ENCODE measurements around the gene XPO4.
A peak's percentile ranks its signal among the peaks of the same experiment; 100 is the strongest.

Gene XPO4

GRCh38 chr13:20798027-20798426, 104.5 kb downstream of the XPO4 start:
- H3K14ac ChIP-seq (ENCODE audit: low read length in 2 of 2): no peak overlapping the region
- no peak overlapping the region for H3K4me3 ChIP-seq (ENCODE audit: insufficient read depth in 1 of 2, low read depth in 1 of 2, low read length in 2 of 2)
- H2BK12ac ChIP-seq (ENCODE audit: low read length in 2 of 2): no peak overlapping the region
- peaks cover 9% of the 10 kb centered on the region for H3K79me1 ChIP-seq (replicated peaks; ENCODE audit: low read length, poor library complexity, severe bottlenecking)
- H3K18ac ChIP-seq (ENCODE audit: low read depth in 1 of 2, low read length in 2 of 2): no peak overlapping the region
- 95% methylated on average over 4 of the region's 4 CpGs for WGBS
- H3K4me1 ChIP-seq (ENCODE audit: control insufficient read depth, insufficient read depth, low read depth, low read length): peaks cover 1% of the 10 kb centered on the region
- H4K91ac ChIP-seq (ENCODE audit: low read length): no peak overlapping the region
- H3K27ac ChIP-seq (ENCODE audit: low read length, poor library complexity, severe bottlenecking): no peak overlapping the region
- H3K9ac ChIP-seq (ENCODE audit: low read length): no peak overlapping the region
- no peak for DNase-seq
- H2BK5ac ChIP-seq (ENCODE audit: low read depth, low read length, poor library complexity, severe bottlenecking): no peak overlapping the region
- no peak overlapping the region for H4K8ac ChIP-seq (ENCODE audit: low read length)
- no peaks in the 10 kb centered on the region for H3K9me3 ChIP-seq (ENCODE audit: control insufficient read depth, low read length)
- no peak overlapping the region for H2BK15ac ChIP-seq (ENCODE audit: low read depth, poor library complexity, severe bottlenecking)
- no peak overlapping the region for H2BK120ac ChIP-seq (ENCODE audit: low read depth, low read length)
- H2AK5ac ChIP-seq (ENCODE audit: low read length, severe bottlenecking): no peak overlapping the region
- H2AFZ ChIP-seq (ENCODE audit: low read depth, low read length): no peak overlapping the region
- peaks cover 7 to 37% of the 10 kb centered on the region in 2 experiments for H3K36me3 ChIP-seq (ENCODE audit: control insufficient read depth in 1 of 2, insufficient read depth in 2 of 2, low read depth in 1 of 2, low read length in 2 of 2)
- H3K4me2 ChIP-seq (ENCODE audit: low read length, poor library complexity, severe bottlenecking): no peak overlapping the region
- no peaks in the 10 kb centered on the region for H3K27me3 ChIP-seq (ENCODE audit: control insufficient read depth in 1 of 2, insufficient read depth in 1 of 2, low read length in 2 of 2)
- no peak overlapping the region for H3K23ac ChIP-seq (ENCODE audit: low read length in 2 of 2)
- no peak overlapping the region for H3K4ac ChIP-seq (ENCODE audit: low read depth in 1 of 2, low read length in 2 of 2)

GRCh38 chr13:20796791-20797508, 105.6 kb downstream of the XPO4 start:
- no peak overlapping the region for H2BK15ac ChIP-seq (ENCODE audit: low read depth, poor library complexity, severe bottlenecking)

GRCh38 chr13:20789665-20790064, 112.9 kb downstream of the XPO4 start:
- H3K9me3 ChIP-seq (ENCODE audit: control insufficient read depth, low read length): no peaks in the 10 kb centered on the region
- no peak overlapping the region for H2BK5ac ChIP-seq (ENCODE audit: low read depth, low read length, poor library complexity, severe bottlenecking)
- no peak for DNase-seq
- peaks cover 15 to 47% of the 10 kb centered on the region in 2 experiments for H3K36me3 ChIP-seq (ENCODE audit: control insufficient read depth in 1 of 2, insufficient read depth in 2 of 2, low read depth in 1 of 2, low read length in 2 of 2)
- no peak overlapping the region for H2AFZ ChIP-seq (ENCODE audit: low read depth, low read length)
- no peak overlapping the region for H3K4me3 ChIP-seq (ENCODE audit: insufficient read depth in 1 of 2, low read depth in 1 of 2, low read length in 2 of 2)
- no peak overlapping the region for H4K91ac ChIP-seq (ENCODE audit: low read length)
- peaks cover 3% of the 10 kb centered on the region for H3K4me1 ChIP-seq (ENCODE audit: control insufficient read depth, insufficient read depth, low read depth, low read length)
- H3K18ac ChIP-seq (ENCODE audit: low read depth in 1 of 2, low read length in 2 of 2): no peak overlapping the region
- no peak overlapping the region for H2AK5ac ChIP-seq (ENCODE audit: low read length, severe bottlenecking)
- no peak overlapping the region for H2BK15ac ChIP-seq (ENCODE audit: low read depth, poor library complexity, severe bottlenecking)
- H3K27ac ChIP-seq (ENCODE audit: low read length, poor library complexity, severe bottlenecking): no peak overlapping the region
- H4K8ac ChIP-seq (ENCODE audit: low read length): no peak overlapping the region
- H2BK12ac ChIP-seq (ENCODE audit: low read length in 2 of 2): no peak overlapping the region
- H3K79me1 ChIP-seq (replicated peaks; ENCODE audit: low read length, poor library complexity, severe bottlenecking): peaks cover 15% of the 10 kb centered on the region
- H2BK120ac ChIP-seq (ENCODE audit: low read depth, low read length): no peak overlapping the region
- no peak overlapping the region for H3K14ac ChIP-seq (ENCODE audit: low read length in 2 of 2)
- H3K4me2 ChIP-seq (ENCODE audit: low read length, poor library complexity, severe bottlenecking): no peak overlapping the region
- WGBS: 95% methylated on average over 7 of the region's 7 CpGs
- no peaks in the 10 kb centered on the region for H3K27me3 ChIP-seq (ENCODE audit: control insufficient read depth in 1 of 2, insufficient read depth in 1 of 2, low read length in 2 of 2)
- H3K4ac ChIP-seq (ENCODE audit: low read depth in 1 of 2, low read length in 2 of 2): no peak overlapping the region
- no peak overlapping the region for H3K9ac ChIP-seq (ENCODE audit: low read length)
- H3K23ac ChIP-seq (ENCODE audit: low read length in 2 of 2): no peak overlapping the region

More at GRCh38 chr13:20796791-20797508, 105.6 kb downstream of the XPO4 start:
- peaks cover 11% of the 10 kb centered on the region for H3K79me1 ChIP-seq (replicated peaks; ENCODE audit: low read length, poor library complexity, severe bottlenecking)
- no peak overlapping the region for H3K14ac ChIP-seq (ENCODE audit: low read length in 2 of 2)
- H3K27ac ChIP-seq (ENCODE audit: low read length, poor library complexity, severe bottlenecking): no peak overlapping the region
- H3K9ac ChIP-seq (ENCODE audit: low read length): peak overlapping the region; percentile 40
- H2AFZ ChIP-seq (ENCODE audit: low read depth, low read length): no peak overlapping the region
- H3K4me2 ChIP-seq (ENCODE audit: low read length, poor library complexity, severe bottlenecking): no peak overlapping the region
- H2BK5ac ChIP-seq (ENCODE audit: low read depth, low read length, poor library complexity, severe bottlenecking): no peak overlapping the region
- H3K36me3 ChIP-seq (ENCODE audit: control insufficient read depth in 1 of 2, insufficient read depth in 2 of 2, low read depth in 1 of 2, low read length in 2 of 2): peaks cover 13 to 37% of the 10 kb centered on the region in 2 experiments
- H3K4me1 ChIP-seq (ENCODE audit: control insufficient read depth, insufficient read depth, low read depth, low read length): peaks cover under 1% of the 10 kb centered on the region
- H3K18ac ChIP-seq (ENCODE audit: low read depth in 1 of 2, low read length in 2 of 2): no peak overlapping the region
- H3K4me3 ChIP-seq (ENCODE audit: insufficient read depth in 1 of 2, low read depth in 1 of 2, low read length in 2 of 2): no peak overlapping the region
- no peak overlapping the region for H4K91ac ChIP-seq (ENCODE audit: low read length)
- no peak overlapping the region for H3K4ac ChIP-seq (ENCODE audit: low read depth in 1 of 2, low read length in 2 of 2)
- 13% methylated on average over 4 of the region's 5 CpGs for WGBS
- H2AK5ac ChIP-seq (ENCODE audit: low read length, severe bottlenecking): no peak overlapping the region
- DNase-seq: peak; percentile 48
- no peak overlapping the region for H4K8ac ChIP-seq (ENCODE audit: low read length)
- no peaks in the 10 kb centered on the region for H3K9me3 ChIP-seq (ENCODE audit: control insufficient read depth, low read length)
- no peaks in the 10 kb centered on the region for H3K27me3 ChIP-seq (ENCODE audit: control insufficient read depth in 1 of 2, insufficient read depth in 1 of 2, low read length in 2 of 2)
- H2BK12ac ChIP-seq (ENCODE audit: low read length in 2 of 2): no peak overlapping the region
- H2BK120ac ChIP-seq (ENCODE audit: low read depth, low read length): no peak overlapping the region
- no peak overlapping the region for H3K23ac ChIP-seq (ENCODE audit: low read length in 2 of 2)

DNA sequence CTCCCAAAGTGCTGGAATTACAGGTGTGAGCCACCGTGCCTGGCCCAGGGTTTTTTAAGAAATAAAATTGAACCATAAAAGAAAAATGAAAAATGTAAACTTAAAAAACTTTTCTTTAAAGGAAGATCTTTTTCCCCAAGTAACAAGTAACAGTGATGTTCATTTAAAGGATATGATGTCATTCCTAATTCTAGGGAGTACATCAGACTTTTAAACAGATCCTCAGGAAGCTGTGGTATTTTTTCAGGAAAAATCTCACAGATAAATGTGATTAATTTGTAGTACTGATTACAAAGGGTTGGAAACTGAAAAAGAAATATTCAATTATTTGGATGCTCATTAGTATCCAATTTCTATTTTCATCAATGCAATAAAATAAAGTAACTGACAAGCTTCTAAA, 114.2 kb downstream of the XPO4 start:
- H3K9ac ChIP-seq (ENCODE audit: low read length): no peak overlapping the region
- no peak overlapping the region for H3K18ac ChIP-seq (ENCODE audit: low read depth in 1 of 2, low read length in 2 of 2)
- H3K36me3 ChIP-seq (ENCODE audit: control insufficient read depth in 1 of 2, insufficient read depth in 2 of 2, low read depth in 1 of 2, low read length in 2 of 2): peaks cover 15 to 49% of the 10 kb centered on the region in 2 experiments
- peaks cover 13% of the 10 kb centered on the region for H3K79me1 ChIP-seq (replicated peaks; ENCODE audit: low read length, poor library complexity, severe bottlenecking)
- no peak overlapping the region for H3K27ac ChIP-seq (ENCODE audit: low read length, poor library complexity, severe bottlenecking)
- H2BK120ac ChIP-seq (ENCODE audit: low read depth, low read length): no peak overlapping the region
- H2BK12ac ChIP-seq (ENCODE audit: low read length in 2 of 2): no peak overlapping the region
- no peak overlapping the region for H3K4ac ChIP-seq (ENCODE audit: low read depth in 1 of 2, low read length in 2 of 2)
- no peaks in the 10 kb centered on the region for H3K9me3 ChIP-seq (ENCODE audit: control insufficient read depth, low read length)
- H3K27me3 ChIP-seq (ENCODE audit: control insufficient read depth in 1 of 2, insufficient read depth in 1 of 2, low read length in 2 of 2): no peaks in the 10 kb centered on the region
- no peak overlapping the region for H4K91ac ChIP-seq (ENCODE audit: low read length)
- H3K23ac ChIP-seq (ENCODE audit: low read length in 2 of 2): no peak overlapping the region
- H3K4me3 ChIP-seq (ENCODE audit: insufficient read depth in 1 of 2, low read depth in 1 of 2, low read length in 2 of 2): no peak overlapping the region
- H2AK5ac ChIP-seq (ENCODE audit: low read length, severe bottlenecking): no peak overlapping the region
- H3K4me2 ChIP-seq (ENCODE audit: low read length, poor library complexity, severe bottlenecking): no peak overlapping the region
- H4K8ac ChIP-seq (ENCODE audit: low read length): no peak overlapping the region
- H3K4me1 ChIP-seq (ENCODE audit: control insufficient read depth, insufficient read depth, low read depth, low read length): peaks cover 3% of the 10 kb centered on the region
- WGBS: no CpG with 5 or more reads among the region's 1 CpG
- DNase-seq: no peak
- H2BK5ac ChIP-seq (ENCODE audit: low read depth, low read length, poor library complexity, severe bottlenecking): no peak overlapping the region
- no peak overlapping the region for H3K14ac ChIP-seq (ENCODE audit: low read length in 2 of 2)
- no peak overlapping the region for H2AFZ ChIP-seq (ENCODE audit: low read depth, low read length)
- no peak overlapping the region for H2BK15ac ChIP-seq (ENCODE audit: low read depth, poor library complexity, severe bottlenecking)
